Endodermal cell (in vitro differentiated cells): ENCODE results near the gene OSBPL9. TPM values are rescaled to one million over a fixed set of nuclear protein-coding genes. Genes with fewer than 3 reads are reported as not detected.

Experiments
- DNase-seq: peaks from one replicate; pipeline ENCODE4 v3.0.0-alpha.2; 2017
- H3K27ac ChIP-seq: 2 replicates; pipeline ENCODE4 v1.5.1; 2013; ENCODE audit warnings: mild to moderate bottlenecking, low read depth, low read length, moderate library complexity
- H3K27me3 ChIP-seq: 2 replicates; pipeline ENCODE4 v1.6.1; 2013; ENCODE audit warnings: mild to moderate bottlenecking, low read length, moderate library complexity; ENCODE audit not compliant: insufficient read depth, control insufficient read depth, poor library complexity, severe bottlenecking
- H3K36me3 ChIP-seq: 2 replicates; pipeline ENCODE4 v1.7.0; 2013; ENCODE audit warnings: mild to moderate bottlenecking, low read length, moderate library complexity; ENCODE audit not compliant: control insufficient read depth, insufficient read depth
- H3K4me1 ChIP-seq: one replicate; pipeline ENCODE4 v1.7.0; 2013; ENCODE audit warnings: low read length; ENCODE audit not compliant: control insufficient read depth, insufficient read depth
- H3K4me3 ChIP-seq: 2 replicates; pipeline ENCODE4 v1.5.1; 2013; ENCODE audit warnings: mild to moderate bottlenecking, low read length, moderate library complexity
- H3K9ac ChIP-seq: 2 replicates; pipeline ENCODE4 v1.6.1; 2013; ENCODE audit warnings: mild to moderate bottlenecking, low read length, moderate library complexity; ENCODE audit not compliant: poor library complexity, severe bottlenecking; ENCODE audit errors: extremely low read depth
- H3K9me3 ChIP-seq: 2 replicates; pipeline ENCODE4 v1.6.1; 2013; ENCODE audit warnings: mild to moderate bottlenecking, low read length, moderate library complexity; ENCODE audit not compliant: control insufficient read depth
- H3K27ac Mint-ChIP-seq: 2 replicates; pipeline ENCODE4 v1.8.0; 2020; ENCODE audit warnings: mixed read lengths
- H3K27me3 Mint-ChIP-seq: 2 replicates; pipeline ENCODE4 v1.8.0; 2021; ENCODE audit warnings: mild to moderate bottlenecking, mixed read lengths; ENCODE audit not compliant: insufficient read depth
- H3K36me3 Mint-ChIP-seq: 2 replicates; pipeline ENCODE4 v1.8.0; 2020; ENCODE audit warnings: low read depth, mixed read lengths
- H3K4me1 Mint-ChIP-seq: 2 replicates; pipeline ENCODE4 v1.8.0; 2020; ENCODE audit warnings: mixed read lengths
- H3K4me3 Mint-ChIP-seq: 2 replicates; pipeline ENCODE4 v1.8.0; 2020; ENCODE audit warnings: mild to moderate bottlenecking, moderate library complexity, mixed read lengths
- H3K9me3 Mint-ChIP-seq: 2 replicates; pipeline ENCODE4 v1.8.0; 2020; ENCODE audit warnings: mild to moderate bottlenecking, mixed read lengths
- CTCF ChIP-seq: fragments of 200-600 bp; sonication (generic); conservative IDR thresholded peaks from 2 replicates; pipeline ENCODE4 v1.5.0; 2021; ENCODE audit warnings: antibody characterized with exemption, mild to moderate bottlenecking
- WGBS, 2 experiments: methylation state at CpG; one replicate each; pipeline versions ENCODE4 v1.1.5 to v1.1.7; 2013; ENCODE audit warnings: missing lambda C conversion rate in 2 of 2, mixed read lengths in 1 of 2; ENCODE audit not compliant: insufficient coverage in 1 of 2, insufficient read length in 1 of 2; 5-methylcytosine and 5-hydroxymethylcytosine counted together
- total RNA-seq, 2 donors: library from RNA; stranded (reverse); fragmentation: NEBNext Ultra II Directional in 1 of 2; extraction: Animal tissue kit (Norgen Biotek cat#: 25700) in 1 of 2; gene quantifications; 2 replicates in 1 of 2; 3 replicates in 1 of 2; pipeline ENCODE4 v1.2.1, GENCODE V29; 2021

Gene OSBPL9
- total RNA-seq, 2 donors from 2014 or later, result 76.9 to 93.3 TPM

GRCh38 chr1:51636764-51637522, 20.1 kb downstream of the OSBPL9 start:
- Histone ChIP-seq H3K4me3 (no peak overlapping the region), H3K27ac (no peak overlapping the region), H3K9ac (no peak overlapping the region), H3K4me1 (peaks cover 2% of the 10 kb centered on the region), H3K27me3 (peaks cover 15% of the 10 kb centered on the region), H3K36me3 (no peaks in the 10 kb centered on the region), H3K9me3 (no peaks in the 10 kb centered on the region)
- Mint-ChIP-seq H3K27me3 (peaks cover 24% of the 10 kb centered on the region), H3K9me3 (no peaks in the 10 kb centered on the region), H3K4me3 (no peak overlapping the region), H3K27ac (no peak overlapping the region), H3K4me1 (peaks cover 27% of the 10 kb centered on the region), H3K36me3 (peaks cover 2% of the 10 kb centered on the region)
- 94 to 100% methylated on average over 4 to 6 of the region's 6 CpGs for WGBS, 2 experiments
- DNase-seq, result no peak
- TF ChIP-seq CTCF, result no peak

- no peak for TF ChIP-seq CTCF
- Histone ChIP-seq H3K9me3 (no peaks in the 10 kb centered on the region), H3K9ac (no peak overlapping the region), H3K4me3 (no peak overlapping the region), H3K36me3 (no peaks in the 10 kb centered on the region), H3K4me1 (peaks cover 12% of the 10 kb centered on the region), H3K27ac (no peak overlapping the region), H3K27me3 (peaks cover 15% of the 10 kb centered on the region)
- no peak for DNase-seq
- 93 to 100% methylated on average over 3 of the region's 3 CpGs for WGBS, 2 experiments
- Mint-ChIP-seq H3K9me3 (no peaks in the 10 kb centered on the region), H3K4me3 (no peak overlapping the region), H3K4me1 (peaks cover 38% of the 10 kb centered on the region), H3K27me3 (peaks cover 23% of the 10 kb centered on the region), H3K36me3 (peaks cover 1% of the 10 kb centered on the region), H3K27ac (no peak overlapping the region)
Measured at GRCh38 chr1:51638350-51638749, 21.5 kb downstream of the OSBPL9 start.

GRCh38 chr1:51639694-51640093, 22.8 kb downstream of the OSBPL9 start:
- peaks cover 15% of the 10 kb centered on the region for H3K27me3 ChIP-seq
- no peak overlapping the region for H3K4me3 ChIP-seq
- Mint-ChIP-seq H3K4me1 (peaks cover 35% of the 10 kb centered on the region), H3K36me3 (peaks cover 6% of the 10 kb centered on the region), H3K27ac (no peak overlapping the region), H3K9me3 (no peaks in the 10 kb centered on the region), H3K27me3 (peaks cover 17% of the 10 kb centered on the region), H3K4me3 (no peak overlapping the region)
- WGBS, 2 experiments, result 98% methylated on average over 3 of the region's 3 CpGs; no CpG with 5 or more reads in 1 of the 2 experiments
- no peaks in the 10 kb centered on the region for H3K36me3 ChIP-seq
- H3K4me1 ChIP-seq, result peaks cover 12% of the 10 kb centered on the region
- H3K9ac ChIP-seq, result no peak overlapping the region
- TF ChIP-seq CTCF, result no peak
- no peak for DNase-seq
- H3K27ac ChIP-seq, result no peak overlapping the region
- no peaks in the 10 kb centered on the region for H3K9me3 ChIP-seq
